Mononuclear cell (primary cell): Measurements from ENCODE around the gene PHF20. TPM values are rescaled to one million over a fixed set of nuclear protein-coding genes. Genes with fewer than 3 reads are reported as not detected.
"Not testable (repeated sequence)": the region's sequence is repeated elsewhere in the genome, so short reads cannot be mapped to it uniquely, and the experiment has no call there.

Source experiments
- H3K27me3 ChIP-seq: 2 replicates; pipeline ENCODE4 v1.6.0; 2011; ENCODE audit warnings: low read length, control low read depth; ENCODE audit not compliant: insufficient read depth
- H3K4me1 ChIP-seq: 2 replicates; pipeline ENCODE4 v1.5.1; 2011; ENCODE audit warnings: mild to moderate bottlenecking, low read length, control low read depth; ENCODE audit not compliant: insufficient read depth
- H3K4me3 ChIP-seq: 2 replicates; pipeline ENCODE4 v1.5.1; 2011; ENCODE audit warnings: mild to moderate bottlenecking, low read length, moderate library complexity
- H3K9me3 ChIP-seq: 2 replicates; pipeline ENCODE4 v1.5.1; 2011; ENCODE audit warnings: low read depth, mild to moderate bottlenecking, control low read depth, low read length
- total RNA-seq: library from RNA; depleted of rRNA; stranded (reverse); fragments of >200 nt; gene quantifications from one replicate; pipeline ENCODE4 v1.2.3, GENCODE V29; 2012

Gene PHF20
- total RNA-seq, 1 donor, result 103 TPM

DNA sequence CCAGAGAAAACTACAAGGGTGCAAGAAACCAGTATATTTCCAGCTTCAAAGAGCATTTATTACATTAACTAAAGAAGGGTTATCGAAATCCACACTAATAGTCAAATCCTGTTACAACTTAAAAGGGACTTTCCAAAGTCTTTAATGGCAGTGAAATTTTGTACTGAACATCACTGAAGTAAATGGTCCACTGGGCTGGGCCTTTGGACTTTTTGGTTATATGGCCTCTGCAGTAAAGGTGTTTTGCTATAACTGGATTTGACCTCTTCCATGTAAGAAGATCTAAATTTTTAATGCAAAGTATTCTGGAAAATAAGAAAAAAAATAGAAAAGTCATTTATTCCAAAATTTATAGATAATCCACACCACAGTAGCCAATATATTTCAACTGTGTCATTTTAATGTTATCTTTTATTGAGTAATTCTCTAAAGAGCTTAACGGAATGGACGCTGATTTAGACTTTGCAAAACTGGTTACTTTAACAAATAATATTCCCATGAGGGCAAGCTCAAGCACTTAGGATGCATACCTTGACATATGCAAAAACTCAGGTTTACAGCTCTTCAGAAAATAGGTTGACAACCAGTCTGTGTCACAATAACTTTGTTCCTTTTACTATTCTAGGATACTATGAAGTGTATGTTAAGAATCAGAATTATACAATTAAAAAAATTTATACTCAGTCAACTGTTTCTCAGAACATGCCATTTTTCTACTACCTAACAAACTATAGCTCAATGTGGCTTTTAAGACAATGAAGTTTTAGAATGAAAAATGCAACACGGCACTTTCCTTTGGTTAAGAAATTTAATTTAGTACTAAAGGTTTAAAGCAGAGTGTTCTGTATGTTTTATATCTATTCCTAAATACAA is 36.8 kb upstream of the PHF20 start:
- Histone ChIP-seq H3K4me3 (no peak overlapping the region), H3K9me3 (no peaks in the 10 kb centered on the region), H3K4me1 (peaks cover 58% of the 10 kb centered on the region), H3K27me3 (no peaks in the 10 kb centered on the region)

DNA sequence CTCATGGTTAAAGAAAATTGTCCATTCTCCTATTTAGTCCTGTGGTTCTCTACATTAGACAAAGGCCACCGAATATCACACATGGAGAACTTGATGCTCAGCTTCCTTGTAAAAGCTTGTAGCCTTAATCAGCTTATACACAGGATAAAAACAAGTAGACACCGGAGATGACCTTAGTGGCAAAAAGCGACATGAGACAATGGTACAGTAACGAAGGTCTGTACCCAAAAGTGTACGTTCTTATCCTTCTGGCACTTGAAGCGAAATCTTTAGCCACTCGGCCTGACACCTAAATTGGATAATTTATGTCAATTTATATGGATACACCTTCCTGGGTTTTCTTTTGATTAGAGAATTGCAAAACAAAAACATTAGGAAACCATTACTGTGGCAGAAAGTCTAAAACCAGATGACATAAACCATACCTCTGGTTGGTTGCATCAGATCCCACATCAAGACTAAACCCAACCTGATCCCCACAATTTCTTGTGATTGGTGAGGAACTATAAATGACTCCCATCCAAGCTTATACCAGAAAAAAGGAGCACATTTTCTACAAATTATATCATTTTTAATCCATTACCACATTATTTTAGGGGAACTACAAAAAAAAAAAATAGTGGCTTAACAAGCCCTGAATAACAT is 35.9 kb upstream of the PHF20 start:
- Histone ChIP-seq H3K9me3 (no peaks in the 10 kb centered on the region), H3K4me1 (peaks cover 64% of the 10 kb centered on the region), H3K4me3 (no peak overlapping the region), H3K27me3 (no peaks in the 10 kb centered on the region)

DNA sequence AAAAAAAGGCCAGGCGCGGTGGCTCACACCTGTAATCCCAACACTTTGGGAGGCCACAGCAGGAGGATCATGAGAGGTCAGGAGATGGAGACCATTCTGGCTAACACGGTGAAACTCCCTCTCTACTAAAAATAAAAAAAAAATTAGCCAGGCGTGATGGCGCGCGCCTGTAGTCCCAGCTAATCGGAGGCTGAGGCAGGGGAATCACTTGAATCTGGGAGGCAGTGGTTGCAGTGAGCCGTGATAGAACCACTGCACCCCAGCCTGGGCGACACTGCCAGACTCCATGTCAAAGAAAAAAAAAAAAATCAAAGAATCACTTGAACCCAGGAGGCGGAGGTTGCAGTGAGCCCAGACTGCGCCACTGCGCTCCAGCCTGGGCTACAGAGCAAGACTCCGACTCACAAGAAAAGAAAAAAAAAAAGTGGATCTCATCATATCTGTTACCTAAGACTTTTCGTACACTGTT is 33.9 kb upstream of the PHF20 start:
- no peaks in the 10 kb centered on the region for H3K27me3 ChIP-seq
- peaks cover 56% of the 10 kb centered on the region for H3K4me1 ChIP-seq
- H3K4me3 ChIP-seq, result no peak overlapping the region

DNA sequence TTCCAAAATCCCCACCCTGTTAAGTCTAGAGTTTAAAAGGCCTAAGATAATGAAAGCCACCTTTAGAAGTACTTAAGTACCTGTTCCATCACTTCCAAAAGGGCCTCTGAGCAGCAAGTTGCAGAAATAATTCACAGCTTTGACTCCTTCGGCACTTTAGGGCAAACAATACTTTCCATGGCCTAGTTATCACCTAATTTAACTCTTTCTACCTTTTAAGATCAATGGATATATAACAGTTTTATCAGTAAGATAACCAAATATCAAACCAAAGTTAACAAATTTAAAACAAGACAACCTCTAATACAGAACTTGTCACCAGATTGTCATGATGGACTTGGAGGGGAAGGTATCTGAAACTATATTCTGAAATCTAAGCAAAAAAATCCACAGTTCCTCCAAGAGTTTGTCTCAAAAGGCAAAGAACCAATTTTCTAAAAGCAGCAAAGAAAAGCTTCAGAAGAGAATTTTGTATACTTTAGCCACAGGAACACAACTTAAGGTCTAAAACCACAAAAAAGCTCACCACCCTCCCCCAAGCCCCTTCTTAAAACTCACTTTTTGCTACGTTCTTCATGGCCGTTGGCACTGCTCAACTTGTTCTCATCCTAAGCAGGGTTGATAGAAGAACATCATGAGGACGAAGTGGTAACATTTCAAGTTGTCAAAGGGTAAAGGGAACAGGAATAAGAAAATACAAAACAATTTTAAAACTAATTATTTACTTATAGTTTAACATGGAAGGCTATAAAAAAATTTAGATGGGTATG is 33.2 kb upstream of the PHF20 start:
- no peaks in the 10 kb centered on the region for H3K9me3 ChIP-seq
- peaks cover 56% of the 10 kb centered on the region for H3K4me1 ChIP-seq
- no peak overlapping the region for H3K4me3 ChIP-seq

More for the DNA sequence above, 33.9 kb upstream of the PHF20 start:
- H3K9me3 ChIP-seq, result no peaks in the 10 kb centered on the region

DNA sequence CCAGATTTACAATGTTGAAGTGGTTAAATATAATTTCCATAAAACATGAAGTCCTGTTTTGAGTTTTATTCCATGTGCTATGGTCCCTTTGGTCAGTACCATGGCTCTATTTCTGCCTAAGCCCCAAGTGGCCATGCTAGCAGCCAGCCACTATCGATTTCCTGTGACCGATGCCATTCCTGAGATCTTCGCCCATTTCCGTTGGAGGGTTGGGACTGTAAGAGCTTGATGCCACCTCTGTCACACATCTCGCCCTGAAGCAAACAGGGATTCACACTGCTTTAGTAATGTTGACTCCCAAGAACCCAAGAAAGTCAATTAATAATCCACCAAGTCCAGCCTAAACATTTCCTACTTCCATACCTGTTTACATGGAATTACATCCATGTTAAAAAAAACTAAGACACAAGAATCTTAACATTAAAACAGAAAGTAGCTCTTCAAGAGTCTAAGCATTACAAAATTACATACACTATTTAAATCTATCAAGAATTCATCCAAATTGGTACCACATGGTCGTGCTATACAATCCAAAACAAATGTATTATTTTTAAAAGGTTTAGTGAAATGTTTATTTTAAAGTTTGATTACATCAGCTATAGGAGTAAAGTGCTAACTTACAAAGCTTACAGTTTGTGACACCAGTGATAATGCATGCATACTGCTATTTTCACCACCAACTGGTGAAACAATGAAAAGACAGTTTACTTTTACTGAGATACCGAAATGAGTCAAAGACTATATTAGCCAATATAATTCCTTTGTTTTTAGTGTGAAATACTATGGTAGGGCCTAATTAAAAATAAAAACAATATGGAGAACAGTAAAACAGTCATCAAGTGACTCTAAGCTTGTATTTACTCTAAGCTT is 32.3 kb upstream of the PHF20 start:
- Histone ChIP-seq H3K4me1 (peaks cover 59% of the 10 kb centered on the region), H3K4me3 (no peak overlapping the region), H3K27me3 (no peaks in the 10 kb centered on the region), H3K9me3 (no peaks in the 10 kb centered on the region)

More for the DNA sequence above, 33.2 kb upstream of the PHF20 start:
- no peaks in the 10 kb centered on the region for H3K27me3 ChIP-seq

DNA sequence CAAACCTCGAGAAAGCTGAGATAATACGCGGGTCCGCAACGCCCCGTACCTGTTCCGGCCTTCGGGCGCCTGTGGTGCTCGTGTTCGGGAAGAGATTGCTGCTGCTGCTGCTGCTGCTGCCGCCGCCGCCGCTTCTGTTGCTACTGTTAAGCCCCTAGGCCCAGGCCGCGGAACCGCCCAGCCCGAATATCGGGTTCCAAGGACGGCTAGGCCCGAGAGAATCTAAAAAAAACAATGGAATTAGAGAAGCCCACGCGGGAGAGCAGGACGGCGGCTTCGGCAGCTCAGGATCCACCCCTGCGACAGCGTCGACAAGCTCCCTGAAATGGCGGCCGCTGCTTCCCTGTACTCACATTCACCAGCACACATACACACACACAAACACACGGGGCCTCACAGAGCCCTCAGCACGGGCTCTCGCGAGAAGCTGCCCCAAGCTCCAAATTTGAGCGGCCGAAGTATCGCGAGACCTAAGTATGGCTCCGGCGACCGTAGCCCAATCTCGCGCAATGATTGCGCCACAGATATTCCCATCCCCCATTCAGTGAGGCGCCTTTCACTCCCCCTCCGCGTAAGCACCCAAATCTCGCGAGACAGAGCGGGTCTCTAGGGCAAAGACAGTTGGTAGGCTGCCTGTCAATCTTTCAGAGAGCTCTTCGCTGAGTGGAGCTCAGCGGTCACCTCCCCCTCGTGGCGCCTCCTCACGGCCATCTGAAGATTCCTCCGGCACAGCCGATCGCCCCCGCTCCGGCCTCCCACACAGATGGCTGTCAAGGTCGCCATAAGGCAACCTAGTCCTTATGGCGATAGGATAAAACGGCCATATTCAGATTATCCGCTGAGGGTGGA is 29.7 kb upstream of the PHF20 start, which contains the start of gene RBM39:
TSS of gene RBM39 (minus strand) at position 369 of the 849 bp plus-strand sequence. CDS start 1,386 bp downstream, outside the sequence.
- peaks cover 54% of the 10 kb centered on the region for H3K4me1 ChIP-seq

DNA sequence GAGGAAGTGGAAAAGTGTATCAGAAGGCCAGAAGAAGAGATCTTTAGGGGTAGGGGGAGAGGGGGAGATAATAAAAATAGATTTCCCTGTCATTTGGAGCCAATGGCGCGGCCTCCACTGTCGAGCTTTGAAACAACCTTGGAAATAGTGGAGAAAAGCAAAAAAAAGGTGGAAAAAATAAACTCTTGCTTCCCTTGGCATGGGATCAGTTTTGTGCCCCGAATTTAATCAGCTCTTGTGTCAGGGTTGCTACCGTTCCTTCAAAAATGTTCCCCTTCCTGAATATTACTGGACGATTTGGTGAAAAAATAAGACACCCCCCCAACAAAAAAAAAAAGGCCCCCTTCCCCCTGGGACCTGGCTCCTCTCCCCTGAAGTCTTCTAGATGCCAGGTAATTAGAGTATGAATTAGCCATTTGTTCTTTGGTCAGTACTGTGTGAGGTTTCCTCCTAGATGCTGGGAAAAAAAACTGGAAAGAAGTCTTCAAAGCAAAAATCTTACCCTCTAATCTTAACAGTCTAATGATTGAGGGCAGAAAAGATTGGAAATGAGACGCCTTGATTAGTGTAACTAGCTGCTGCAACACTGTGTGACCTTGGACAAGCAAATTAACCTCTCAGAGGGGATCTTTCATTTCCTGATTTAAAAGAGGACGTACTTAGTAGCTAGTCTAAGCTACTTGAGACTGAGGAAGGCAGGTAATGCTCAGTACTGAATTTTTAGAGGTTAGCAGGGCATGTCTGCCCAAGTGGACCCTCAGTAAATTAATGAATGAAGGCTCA is 28.9 kb upstream of the PHF20 start:
- Histone ChIP-seq H3K4me3 (peak overlapping the region; percentile 63), H3K27me3 (no peaks in the 10 kb centered on the region), H3K4me1 (peaks cover 47% of the 10 kb centered on the region), H3K9me3 (no peaks in the 10 kb centered on the region)

More for the DNA sequence above, 29.7 kb upstream of the PHF20 start, which contains the start of gene RBM39:
- Histone ChIP-seq H3K9me3 (no peaks in the 10 kb centered on the region), H3K27me3 (no peaks in the 10 kb centered on the region), H3K4me3 (peak within 1 kb of the TSS; percentile 100)

DNA sequence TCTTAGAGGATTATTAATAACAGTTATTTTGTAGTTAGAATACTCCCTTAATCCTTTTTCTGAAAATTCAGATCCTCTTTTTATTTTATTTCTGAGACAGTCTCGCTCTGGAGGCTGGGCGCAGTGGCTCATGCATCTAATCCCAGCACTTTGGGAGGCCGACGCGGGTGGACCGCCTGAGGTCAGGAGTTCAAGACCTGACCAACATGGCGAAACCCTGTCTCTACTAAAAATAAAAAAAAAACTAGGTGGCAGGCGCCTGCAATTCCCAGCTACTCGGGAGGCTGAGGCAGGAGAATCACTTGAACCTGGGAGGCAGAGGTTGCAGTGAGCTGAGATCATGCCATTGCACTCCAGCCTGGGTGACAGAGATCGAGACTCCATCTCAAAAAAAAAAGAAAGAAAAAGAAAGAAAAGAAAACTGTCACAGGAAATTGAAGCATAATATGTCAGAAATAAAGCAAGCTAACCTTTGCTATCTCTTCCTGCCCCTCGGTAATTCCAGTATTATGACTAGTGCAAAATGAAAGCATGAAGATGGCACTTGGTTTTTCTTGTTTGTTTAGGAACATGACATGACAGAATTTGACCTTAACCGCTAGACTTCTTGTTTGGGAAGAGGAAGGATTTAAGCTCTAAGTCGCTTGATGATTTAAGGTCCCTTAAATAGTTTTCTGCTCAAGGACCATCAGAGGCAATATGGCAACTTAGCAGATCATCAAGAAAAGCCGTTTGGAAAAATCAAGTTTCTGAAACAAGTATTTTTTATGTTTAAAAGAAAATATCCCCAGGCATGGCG is 27.9 kb upstream of the PHF20 start:
- peaks cover 39% of the 10 kb centered on the region for H3K4me1 ChIP-seq
- H3K4me3 ChIP-seq, result peak overlapping the region; percentile 63
- no peaks in the 10 kb centered on the region for H3K27me3 ChIP-seq
- H3K9me3 ChIP-seq, result no peaks in the 10 kb centered on the region

DNA sequence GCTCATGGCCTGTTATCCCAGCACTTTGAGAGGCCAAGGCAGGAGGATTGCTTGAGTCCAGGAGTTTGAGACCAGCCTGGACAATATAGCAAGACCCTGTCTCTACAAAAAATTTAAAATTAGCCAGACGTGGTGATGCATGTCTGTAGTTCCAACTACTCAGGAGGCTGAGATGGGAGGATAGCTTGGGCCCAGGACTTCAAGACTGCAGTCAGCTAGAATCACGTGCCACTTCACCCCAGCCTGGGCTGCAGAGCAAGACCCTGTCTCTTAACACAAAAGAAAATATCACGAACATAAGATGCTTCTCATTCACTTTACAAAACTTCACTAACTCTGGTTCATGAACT is 27.3 kb upstream of the PHF20 start:
- H3K4me3 ChIP-seq, H3K9me3 ChIP-seq, H3K27me3 ChIP-seq: not testable (repeated sequence)
- peaks cover 33% of the 10 kb centered on the region for H3K4me1 ChIP-seq

DNA sequence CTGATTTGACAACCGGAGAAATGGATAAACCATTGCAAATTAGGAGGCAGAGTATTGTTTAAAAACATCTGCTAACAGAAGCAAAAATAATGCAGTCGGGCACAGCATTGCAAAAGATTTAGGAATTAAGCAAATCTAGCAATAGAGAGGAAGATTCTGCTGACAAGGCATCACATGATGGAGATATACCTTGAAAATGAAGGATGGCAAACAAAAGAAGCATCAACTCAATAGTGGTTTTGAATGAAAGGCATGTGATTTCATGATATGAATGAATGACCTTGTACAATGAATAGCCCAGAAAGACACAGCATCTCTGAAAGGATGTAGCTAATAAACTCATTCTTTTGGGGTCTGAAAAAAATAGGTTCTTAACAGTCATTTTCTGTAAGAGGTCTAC is 21.2 kb upstream of the PHF20 start:
- Histone ChIP-seq H3K27me3 (no peaks in the 10 kb centered on the region), H3K4me1 (no peaks in the 10 kb centered on the region), H3K4me3 (no peak overlapping the region), H3K9me3 (no peaks in the 10 kb centered on the region)

DNA sequence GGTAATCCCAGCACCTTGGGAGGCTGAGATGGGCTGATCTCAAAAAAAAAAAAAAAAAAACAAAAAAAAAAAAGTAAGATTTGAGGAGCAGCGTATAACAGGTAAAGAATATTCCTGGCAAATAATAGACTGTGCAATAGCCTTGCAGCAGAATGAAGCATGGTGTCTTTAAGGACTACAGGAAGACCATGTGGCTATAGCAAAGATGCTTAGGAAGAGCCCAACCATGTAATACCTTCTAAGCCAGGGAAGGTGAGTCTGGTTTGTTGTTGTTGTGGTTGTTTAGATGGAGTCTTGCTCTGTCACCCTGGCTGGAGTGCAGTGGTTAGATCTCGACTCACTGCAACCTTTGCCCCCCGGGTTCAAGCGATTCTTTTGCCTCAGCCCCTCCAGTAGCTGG is 15.4 kb upstream of the PHF20 start:
- Histone ChIP-seq H3K4me3 (no peak overlapping the region), H3K9me3 (no peaks in the 10 kb centered on the region), H3K4me1 (no peaks in the 10 kb centered on the region), H3K27me3 (no peaks in the 10 kb centered on the region)

DNA sequence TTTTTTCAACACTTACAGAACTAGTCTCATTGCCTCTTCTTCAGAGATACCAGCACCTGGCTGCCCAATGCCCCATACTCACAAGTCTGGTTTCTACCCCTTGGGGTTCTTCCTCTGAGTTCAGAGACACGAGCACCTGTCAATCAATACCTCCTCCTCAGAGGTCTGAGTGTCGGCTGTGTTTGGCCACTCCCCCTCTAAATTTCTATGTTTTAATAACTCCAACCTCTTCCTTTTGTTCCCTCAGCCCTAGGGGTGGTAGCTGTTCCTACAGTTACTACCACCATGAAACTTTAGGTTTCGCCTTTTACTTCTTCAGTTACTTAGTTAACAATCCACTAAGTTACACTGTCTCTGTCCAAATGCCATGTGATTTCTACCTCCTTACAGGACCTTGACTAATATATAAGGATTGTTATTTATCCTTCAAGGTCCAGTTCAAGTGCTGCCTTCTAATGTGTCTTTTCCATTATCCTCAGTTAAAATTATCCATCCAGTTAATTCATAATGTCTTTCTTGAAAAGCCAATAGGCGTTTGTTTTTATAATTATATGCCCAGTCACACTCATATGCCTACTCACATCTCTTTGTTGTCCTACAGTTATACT is 14.6 kb upstream of the PHF20 start:
- no peaks in the 10 kb centered on the region for H3K4me1 ChIP-seq
- no peaks in the 10 kb centered on the region for H3K27me3 ChIP-seq
- no peak overlapping the region for H3K4me3 ChIP-seq
- no peaks in the 10 kb centered on the region for H3K9me3 ChIP-seq
